K562 (cell line): ENCODE results near the gene PITPNC1. TPM values are rescaled to one million over a fixed set of nuclear protein-coding genes. Genes with fewer than 3 reads are reported as not detected.

ENCODE experiments used
- ATAC-seq: fragments of 200-7000 bp; cut with Tn5 transposase; 3 replicates; pipeline ENCODE4 v1.9.1; 2020; ENCODE audit warnings: moderate library complexity
- BruUV-seq: library from RNA; stranded (reverse); fragments of 400-500 nt; replicated peaks from 2 replicates; lab custom pipeline; 2021; lab: Mats Ljungman, UMichigan
- CTCF ChIA-PET: fragments of 300-600 bp; formaldehyde crosslinking; extraction: SDS; loops from one replicate; lab custom pipeline; 2021; ENCODE audit warnings: low intra/inter-chr PET ratio; lab: Yijun Ruan, JAX
- POLR2A ChIA-PET: fragments of 300-600, 350-650 bp; sonication (Branson Sonifier 250); formaldehyde crosslinking; extraction: SDS; loops from one replicate; lab custom pipeline; 2021; ENCODE audit warnings: antibody characterized with exemption, inconsistent platforms; lab: Yijun Ruan, JAX
- DNase-seq, 4 experiments: peaks; one replicate each; pipeline versions ENCODE4 v3.0.0 to v3.0.0-alpha.2; 2011 to 2018; ENCODE audit warnings: low spot score in 3 of 4, mixed read lengths in 3 of 4; ENCODE audit errors: extremely low read depth in 1 of 4
- FAIRE-seq: peaks from 2 replicates; lab custom pipeline; 2011; peaks lifted over from hg19 to GRCh38; lab: Jason Lieb, UNC
- H2AFZ ChIP-seq: 2 replicates; pipeline ENCODE4 v1.6.0; 2011; ENCODE audit warnings: low read depth, low read length, control low read depth, inconsistent platforms
- H3K27ac ChIP-seq: fragments of 200-600 bp; 3 replicates; pipeline ENCODE4 v1.8.0; 2011; ENCODE audit warnings: low read depth, mild to moderate bottlenecking, control low read depth, inconsistent platforms, low read length, moderate library complexity, mixed read lengths; ENCODE audit errors: extremely low read depth
- H3K27me3 ChIP-seq, 2 experiments: fragments of 300-600 bp in 1 of 2; 2 replicates in 1 of 2; 3 replicates in 1 of 2; pipeline versions ENCODE4 v1.6.0 to v1.8.0; 2011; ENCODE audit warnings: inconsistent platforms in 2 of 2, low read length in 2 of 2, mild to moderate bottlenecking in 1 of 2, mixed read lengths in 1 of 2, moderate library complexity in 1 of 2; ENCODE audit not compliant: control insufficient read depth in 2 of 2, insufficient read depth in 2 of 2
- H3K36me3 ChIP-seq: fragments of 300-600 bp; 3 replicates; pipeline ENCODE4 v1.8.0; 2011; ENCODE audit warnings: mild to moderate bottlenecking, low read length, inconsistent platforms; ENCODE audit not compliant: control insufficient read depth, insufficient read depth
- H3K4me1 ChIP-seq, 2 experiments: fragments of 200-600 bp in 1 of 2; replicated peaks in 1 of 2; 2 replicates in 1 of 2; 3 replicates in 1 of 2; pipeline versions ENCODE4 v1.5.1 to v1.8.0; 2011; ENCODE audit warnings: inconsistent platforms in 2 of 2, low read length in 2 of 2, mild to moderate bottlenecking in 1 of 2, mixed read lengths in 1 of 2, moderate library complexity in 1 of 2; ENCODE audit not compliant: control insufficient read depth in 2 of 2, insufficient read depth in 2 of 2
- H3K4me2 ChIP-seq: 2 replicates; pipeline ENCODE4 v1.6.1; 2011; ENCODE audit warnings: low read length, control low read depth, inconsistent platforms, mixed read lengths; ENCODE audit not compliant: insufficient read depth
- H3K4me3 ChIP-seq: fragments of 200-600 bp; sonication (generic), shearing (Covaris generic); 2 replicates; pipeline ENCODE4 v1.5.1; 2016; ENCODE audit warnings: control low read depth, inconsistent platforms
- H3K79me2 ChIP-seq: fragments of 200-600 bp; 3 replicates; pipeline ENCODE4 v1.8.0; 2011; ENCODE audit warnings: low read length, inconsistent platforms; ENCODE audit not compliant: control insufficient read depth, insufficient read depth
- H3K9ac ChIP-seq, 2 experiments: 2 replicates each; pipeline versions ENCODE4 v1.6.0 to v1.6.1; 2011; ENCODE audit warnings: low read depth in 2 of 2, low read length in 2 of 2, control low read depth in 1 of 2, inconsistent platforms in 1 of 2, mild to moderate bottlenecking in 1 of 2, mixed read lengths in 1 of 2; ENCODE audit not compliant: insufficient read depth in 1 of 2
- H3K9me1 ChIP-seq: one replicate; pipeline ENCODE4 v1.6.0; 2011; ENCODE audit warnings: inconsistent platforms, mild to moderate bottlenecking, low read length, moderate library complexity; ENCODE audit not compliant: control insufficient read depth, insufficient read depth
- H3K9me3 ChIP-seq: replicated peaks from 2 replicates; pipeline ENCODE4 v1.5.1; 2011; ENCODE audit warnings: low read depth, low read length, inconsistent platforms; ENCODE audit not compliant: control insufficient read depth, insufficient read depth
- H4K20me1 ChIP-seq: replicated peaks from 2 replicates; pipeline ENCODE4 v1.6.1; 2011; ENCODE audit warnings: low read length, inconsistent platforms, mixed read lengths; ENCODE audit not compliant: control insufficient read depth, insufficient read depth
- BACH1 ChIP-seq: fragments of 200-800 bp; sonication (Bioruptor generic); IDR thresholded peaks from 2 replicates; pipeline ENCODE4 v1.6.1; 2016; ENCODE audit warnings: missing genetic modification characterization, missing compliant biosample characterization
- HCFC1 ChIP-seq: IDR thresholded peaks from 2 replicates; pipeline ENCODE4 v1.6.1; 2012; ENCODE audit warnings: low read depth, low read length, improper control_type of control experiment
- HMBOX1 ChIP-seq: sonication (generic); IDR thresholded peaks from 2 replicates; pipeline ENCODE4 v1.6.1; 2016
- KLF6 ChIP-seq: fragments of 250-450 bp; sonication (Bioruptor Pico); IDR thresholded peaks from 2 replicates; pipeline ENCODE4 v1.4.0; 2020; ENCODE audit warnings: mild to moderate bottlenecking, moderate library complexity, borderline replicate concordance
- MCM2 ChIP-seq: fragments of 450-650 bp; IDR thresholded peaks from 2 replicates; pipeline ENCODE4 v1.6.1; 2017; ENCODE audit warnings: low read depth, mild to moderate bottlenecking
- MXD1 ChIP-seq: fragments of 250-450 bp; sonication (Bioruptor Pico); IDR thresholded peaks from 2 replicates; pipeline ENCODE4 v1.8.0; 2021; ENCODE audit warnings: borderline replicate concordance, mild to moderate bottlenecking, moderate library complexity; ENCODE audit not compliant: poor library complexity, severe bottlenecking
- NCOA2 ChIP-seq, 2 experiments: fragments of 450-650 bp; IDR thresholded peaks; 2 replicates each; pipeline ENCODE4 v1.6.1; 2018; ENCODE audit warnings: mild to moderate bottlenecking in 2 of 2, moderate library complexity in 1 of 2; ENCODE audit not compliant: partially characterized antibody in 2 of 2
- NR4A1 ChIP-seq, 2 experiments: fragments of 250-450 bp in 1 of 2; fragments of 450-650 bp in 1 of 2; sonication (Bioruptor Pico) in 1 of 2; IDR thresholded peaks; 2 replicates each; pipeline versions ENCODE4 v1.4.0 to v1.6.1; 2016 to 2020; ENCODE audit warnings: mild to moderate bottlenecking in 2 of 2, missing compliant biosample characterization in 1 of 2, missing genetic modification characterization in 1 of 2, moderate library complexity in 1 of 2
- SAFB2 ChIP-seq: fragments of 200-400 bp; formaldehyde crosslinking; IDR thresholded peaks from 2 replicates; pipeline ENCODE4 v1.6.1; 2018; ENCODE audit warnings: borderline replicate concordance, low read length, low read depth, moderate library complexity; ENCODE audit not compliant: severe bottlenecking
- SUPT5H ChIP-seq: fragments of 450-650 bp; IDR thresholded peaks from 2 replicates; pipeline ENCODE4 v1.6.1; 2016
- WGBS: fragments of 100-300 bp; shearing (Covaris generic); methylation state at CpG from one replicate; pipeline ENCODE4 v1.1.6; 2016; ENCODE audit warnings: low coverage, mixed read lengths; ENCODE audit not compliant: insufficient coverage; ENCODE audit errors: missing lambda C conversion rate; 5-methylcytosine and 5-hydroxymethylcytosine counted together
- in situ Hi-C: fragments of 300-500 bp; cut with MboI; formaldehyde crosslinking; loops from 4 replicates; pipeline ENCODE4 v1.15.0; 2018; ENCODE audit warnings: inconsistent platforms, mixed read lengths
- intact Hi-C: fragments of 100-400 bp; cut with micrococcal nuclease; formaldehyde crosslinking; loops from 2 replicates; pipeline ENCODE4 v1.14.2; 2022
- polyA plus RNA-seq, 8 experiments: library from polyadenylated mRNA; depleted of rRNA in 4 of 8; stranded (reverse) in 5 of 8; unstranded in 3 of 8; fragments of >200 nt; fragmentation: Nextera tagmentation in 2 of 8; fragmentation: Illumina TruSeq in 1 of 8; extraction: Ambion mirVana in 2 of 8; extraction: Trizol in 1 of 8; gene quantifications; 2 replicates each; pipeline versions ENCODE4 v1.2.1 to v1.2.3, GENCODE V29; 2011 to 2014; ENCODE audit warnings: inconsistent platforms in 1 of 8, missing spikeins in 1 of 8
- total RNA-seq, 7 experiments: library from RNA; depleted of rRNA in 6 of 7; stranded (reverse); fragments of >200 nt in 6 of 7; fragmentation: Illumina TruSeq in 2 of 7; extraction: Trizol in 2 of 7; gene quantifications; 2 replicates each; pipeline versions ENCODE4 v1.2.1 to v1.2.3, GENCODE V29; 2011 to 2021; ENCODE audit warnings: low replicate concordance in 1 of 7
- TF ChIP-seq, protein P1 (sequence below), 3 experiments: fragments of 200-800 bp in 1 of 3; sonication (Bioruptor generic) in 1 of 3; sonication (generic) in 1 of 3; formaldehyde crosslinking in 1 of 3; IDR thresholded peaks; 2 replicates each; pipeline versions ENCODE4 v1.6.1 to v1.8.0; 2016 to 2022; ENCODE audit warnings: mild to moderate bottlenecking in 2 of 3, missing compliant biosample characterization in 2 of 3, missing genetic modification characterization in 2 of 3, missing genetic modification reagents in 1 of 3
- TF ChIP-seq, protein P2 (sequence below): fragments of 250-450 bp; sonication (Bioruptor Pico); IDR thresholded peaks from 2 replicates; pipeline ENCODE4 v1.8.0; 2021; ENCODE audit warnings: mild to moderate bottlenecking, moderate library complexity
- TF ChIP-seq, protein P3 (sequence below), 2 experiments: fragments of 450-650 bp in 1 of 2; sonication (generic) in 1 of 2; formaldehyde crosslinking in 1 of 2; IDR thresholded peaks in 1 of 2; conservative IDR thresholded peaks in 1 of 2; 2 replicates each; pipeline versions ENCODE4 v1.6.1 to v1.8.1; 2016 to 2023; ENCODE audit warnings: mild to moderate bottlenecking in 2 of 2, moderate library complexity in 2 of 2, inconsistent platforms in 1 of 2, missing genetic modification reagents in 1 of 2
- TF ChIP-seq, protein P4 (sequence below): fragments of 200-400 bp; formaldehyde crosslinking; IDR thresholded peaks from 2 replicates; pipeline ENCODE4 v1.6.1; 2017; ENCODE audit warnings: mild to moderate bottlenecking, low read depth, low read length, moderate library complexity

The PITPNC1 gene
- total and polyA plus RNA-seq, 9 of the 15 experiments (the other 6 are each of a cell fraction or from before 2014, with no cell fraction given) = 0.11 to 1.1 (median 0.65) TPM

- FAIRE-seq (no peak), ATAC-seq (no peak), DNase-seq (no peak)
- CTCF ChIA-PET = no interaction called here
- no TSS peak for BruUV-seq
- Histone ChIP-seq H2AFZ (no peak overlapping the region), H3K27me3 (peaks cover 3 to 21% of the 10 kb centered on the region in 2 experiments; a peak in 3 of 5 replicates), H3K4me3 (no peak overlapping the region), H4K20me1 (no peaks in the 10 kb centered on the region), H3K4me1 (no peaks in the 10 kb centered on the region), H3K27ac (no peak overlapping the region), H3K9me3 (no peaks in the 10 kb centered on the region), H3K36me3 (no peaks in the 10 kb centered on the region), H3K79me2 (no peaks in the 10 kb centered on the region), H3K9me1 (no peaks in the 10 kb centered on the region), H3K4me2 (no peak overlapping the region), H3K9ac (no peak overlapping the region)
- POLR2A ChIA-PET = no interaction called here
- under 1% methylated on average over 8 of the region's 8 CpGs for WGBS
- intact Hi-C loops (no loop called here), in situ Hi-C loops (no loop called here)
- TF ChIP-seq NR4A1 (CRISPR knock-in tag; IDR thresholded peaks at IDR 0.05) (no peak), NR4A1 (tag; IDR thresholded peaks at IDR 0.05) (no peak), MCM2 (no peak), MXD1 (CRISPR knock-in tag) (no peak), SUPT5H (no peak), SAFB2 (no peak), HCFC1 (no peak), KLF6 (CRISPR knock-in tag) (no peak), HMBOX1 (no peak), BACH1 (tag) (no peak), NCOA2 (IDR thresholded peaks at IDR 0.05; ENCODE audit: partially characterized antibody in 2 of 2) (no peak)
- TF ChIP-seq, protein P1, sequence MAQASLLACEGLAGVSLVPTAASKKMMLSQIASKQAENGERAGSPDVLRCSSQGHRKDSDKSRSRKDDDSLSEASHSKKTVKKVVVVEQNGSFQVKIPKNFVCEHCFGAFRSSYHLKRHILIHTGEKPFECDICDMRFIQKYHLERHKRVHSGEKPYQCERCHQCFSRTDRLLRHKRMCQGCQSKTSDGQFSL (CRISPR knock-in tag; IDR thresholded peaks at IDR 0.05) = no peak
- TF ChIP-seq, protein P1 (tag; IDR thresholded peaks at IDR 0.05) = no peak
- TF ChIP-seq, protein P2, sequence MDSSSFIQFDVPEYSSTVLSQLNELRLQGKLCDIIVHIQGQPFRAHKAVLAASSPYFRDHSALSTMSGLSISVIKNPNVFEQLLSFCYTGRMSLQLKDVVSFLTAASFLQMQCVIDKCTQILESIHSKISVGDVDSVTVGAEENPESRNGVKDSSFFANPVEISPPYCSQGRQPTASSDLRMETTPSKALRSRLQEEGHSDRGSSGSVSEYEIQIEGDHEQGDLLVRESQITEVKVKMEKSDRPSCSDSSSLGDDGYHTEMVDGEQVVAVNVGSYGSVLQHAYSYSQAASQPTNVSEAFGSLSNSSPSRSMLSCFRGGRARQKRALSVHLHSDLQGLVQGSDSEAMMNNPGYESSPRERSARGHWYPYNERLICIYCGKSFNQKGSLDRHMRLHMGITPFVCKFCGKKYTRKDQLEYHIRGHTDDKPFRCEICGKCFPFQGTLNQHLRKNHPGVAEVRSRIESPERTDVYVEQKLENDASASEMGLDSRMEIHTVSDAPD (CRISPR knock-in tag) = no peak
- TF ChIP-seq, protein P3, sequence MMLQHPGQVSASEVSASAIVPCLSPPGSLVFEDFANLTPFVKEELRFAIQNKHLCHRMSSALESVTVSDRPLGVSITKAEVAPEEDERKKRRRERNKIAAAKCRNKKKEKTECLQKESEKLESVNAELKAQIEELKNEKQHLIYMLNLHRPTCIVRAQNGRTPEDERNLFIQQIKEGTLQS (IDR thresholded peaks at IDR 0.05) = no peak
- TF ChIP-seq, protein P3 (CRISPR knock-in tag; conservative IDR thresholded peaks at IDR 0.05) = no peak
- TF ChIP-seq, protein P4, sequence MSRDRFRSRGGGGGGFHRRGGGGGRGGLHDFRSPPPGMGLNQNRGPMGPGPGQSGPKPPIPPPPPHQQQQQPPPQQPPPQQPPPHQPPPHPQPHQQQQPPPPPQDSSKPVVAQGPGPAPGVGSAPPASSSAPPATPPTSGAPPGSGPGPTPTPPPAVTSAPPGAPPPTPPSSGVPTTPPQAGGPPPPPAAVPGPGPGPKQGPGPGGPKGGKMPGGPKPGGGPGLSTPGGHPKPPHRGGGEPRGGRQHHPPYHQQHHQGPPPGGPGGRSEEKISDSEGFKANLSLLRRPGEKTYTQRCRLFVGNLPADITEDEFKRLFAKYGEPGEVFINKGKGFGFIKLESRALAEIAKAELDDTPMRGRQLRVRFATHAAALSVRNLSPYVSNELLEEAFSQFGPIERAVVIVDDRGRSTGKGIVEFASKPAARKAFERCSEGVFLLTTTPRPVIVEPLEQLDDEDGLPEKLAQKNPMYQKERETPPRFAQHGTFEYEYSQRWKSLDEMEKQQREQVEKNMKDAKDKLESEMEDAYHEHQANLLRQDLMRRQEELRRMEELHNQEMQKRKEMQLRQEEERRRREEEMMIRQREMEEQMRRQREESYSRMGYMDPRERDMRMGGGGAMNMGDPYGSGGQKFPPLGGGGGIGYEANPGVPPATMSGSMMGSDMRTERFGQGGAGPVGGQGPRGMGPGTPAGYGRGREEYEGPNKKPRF = no peak
Measured at GRCh38 chr17:67506966-67507365, 129.9 kb downstream of the PITPNC1 start.
